HEK293T (cell line): Measurements from ENCODE around the gene SPATA12.

Experiments
- BHLHE40 ChIP-seq: fragments of 450-650 bp; IDR thresholded peaks from 2 replicates; pipeline ENCODE4 v1.6.1; 2016; ENCODE audit warnings: mild to moderate bottlenecking, moderate library complexity, borderline replicate concordance
- ELF4 ChIP-seq: fragments of 450-650 bp; IDR thresholded peaks from 2 replicates; pipeline ENCODE4 v1.6.1; 2017; ENCODE audit warnings: antibody characterized with exemption
- FOXA1 ChIP-seq: fragments of 450-650 bp; IDR thresholded peaks from 2 replicates; pipeline ENCODE4 v1.6.1; 2016; ENCODE audit warnings: mild to moderate bottlenecking
- FOXM1 ChIP-seq: fragments of 450-650 bp; IDR thresholded peaks from 2 replicates; pipeline ENCODE4 v1.6.1; 2017; ENCODE audit warnings: mild to moderate bottlenecking, borderline replicate concordance
- NFRKB ChIP-seq: fragments of 450-650 bp; IDR thresholded peaks from 2 replicates; pipeline ENCODE4 v1.6.1; 2016; ENCODE audit warnings: mild to moderate bottlenecking, moderate library complexity
- SP1 ChIP-seq: fragments of 450-650 bp; IDR thresholded peaks from 2 replicates; pipeline ENCODE4 v1.6.1; 2017
- SUZ12 ChIP-seq: fragments of 450-650 bp; IDR thresholded peaks from 2 replicates; pipeline ENCODE4 v1.6.1; 2016; ENCODE audit warnings: mild to moderate bottlenecking
- TARDBP ChIP-seq: fragments of 450-650 bp; IDR thresholded peaks from 2 replicates; pipeline ENCODE4 v1.6.1; 2016

DNA sequence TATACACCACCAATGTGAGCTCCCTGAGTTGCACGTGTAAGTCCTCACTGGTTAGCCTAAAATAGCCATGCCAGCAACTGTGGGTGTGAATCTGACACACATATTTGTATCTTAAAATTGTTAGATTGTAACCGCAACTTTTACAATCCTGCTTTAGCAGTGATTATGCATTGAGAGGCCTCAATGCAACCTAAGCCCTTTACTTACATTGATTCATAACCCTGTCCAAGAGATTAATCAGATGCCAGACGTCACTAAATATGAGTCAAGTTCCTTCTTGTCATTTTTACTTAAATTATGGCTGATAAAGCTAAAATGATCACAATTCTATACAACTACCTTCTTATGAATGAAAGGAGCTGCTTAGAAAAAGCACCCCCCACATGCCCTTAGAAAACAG, 57.8 kb downstream of the SPATA12 start:
- TF ChIP-seq BHLHE40 (no peak), FOXA1 (no peak), SP1 (no peak), NFRKB (no peak), TARDBP (no peak), ELF4 (no peak), SUZ12 (no peak), FOXM1 (no peak)
